ENCODE data around the gene AMOT.

AMOT gene

GRCh38 chrX:112839856-112840255 lies 775 bp downstream of the AMOT start:
- DNase-seq, result no peak

- no peak for DNase-seq
Observed at GRCh38 chrX:112837531-112837930, 3.1 kb downstream of the AMOT start.

- no peak for DNase-seq
Observed at GRCh38 chrX:112835019-112835418, 5.6 kb downstream of the AMOT start.

- DNase-seq, result no peak
Observed at GRCh38 chrX:112834031-112834845, 6.4 kb downstream of the AMOT start.

GRCh38 chrX:112832481-112833095 lies 8.0 kb downstream of the AMOT start:
- no peak for DNase-seq

- no peak for DNase-seq
Observed at GRCh38 chrX:112830540-112830939, 10.1 kb downstream of the AMOT start.

GRCh38 chrX:112827292-112827903 lies 13.2 kb downstream of the AMOT start:
- no peak for DNase-seq

- no peak for DNase-seq
Observed at GRCh38 chrX:112826023-112826422, 14.6 kb downstream of the AMOT start.

GRCh38 chrX:112822892-112823291 lies 17.7 kb downstream of the AMOT start:
- no peak for DNase-seq

- DNase-seq, result no peak
Observed at GRCh38 chrX:112820364-112821268, 20.0 kb downstream of the AMOT start.

GRCh38 chrX:112819813-112820212 lies 20.8 kb downstream of the AMOT start:
- no peak for DNase-seq

GRCh38 chrX:112819008-112819640 lies 21.5 kb downstream of the AMOT start:
- no peak for DNase-seq

GRCh38 chrX:112818114-112819007 lies 22.3 kb downstream of the AMOT start:
- DNase-seq, result no peak

- no peak for DNase-seq
Observed at GRCh38 chrX:112816908-112817307, 23.7 kb downstream of the AMOT start.

GRCh38 chrX:112814496-112814895 lies 26.1 kb downstream of the AMOT start:
- DNase-seq, result no peak

GRCh38 chrX:112812741-112813140 lies 27.9 kb downstream of the AMOT start:
- DNase-seq, result no peak

- DNase-seq, result no peak
Observed at GRCh38 chrX:112808651-112809195, 31.9 kb downstream of the AMOT start.

GRCh38 chrX:112808007-112808406 lies 32.6 kb downstream of the AMOT start:
- DNase-seq, result no peak

GRCh38 chrX:112803060-112803459 lies 37.6 kb downstream of the AMOT start:
- no peak for DNase-seq

GRCh38 chrX:112802541-112802940 lies 38.1 kb downstream of the AMOT start:
- DNase-seq, result no peak

Measured in KG1 (cell line).